Retinal pigment epithelial cell (primary cell): ENCODE results near the gene PARVB.

Experiments used
- DNase-seq: peaks from one replicate; pipeline ENCODE4 v3.0.0-alpha.2; 2010; ENCODE audit warnings: low read depth
- H3K4me3 ChIP-seq: 2 replicates; pipeline ENCODE4 v1.5.1; 2011; ENCODE audit warnings: mild to moderate bottlenecking, low read length, control low read depth, moderate library complexity
- CTCF ChIP-seq: conservative IDR thresholded peaks from 2 replicates; pipeline ENCODE4 v1.5.1; 2011; ENCODE audit warnings: low read depth, low read length, control low read depth, inconsistent platforms

PARVB gene

GRCh38 chr22:44188986-44189630, 165.0 kb downstream of the PARVB start:
- no peak for DNase-seq
- H3K4me3 ChIP-seq, result no peak overlapping the region
- no peak for TF ChIP-seq CTCF

GRCh38 chr22:44190381-44190976, 166.4 kb downstream of the PARVB start:
- TF ChIP-seq CTCF, result no peak
- H3K4me3 ChIP-seq, result no peak overlapping the region
- DNase-seq, result no peak

GRCh38 chr22:44191036-44191454, 166.9 kb downstream of the PARVB start:
- no peak for TF ChIP-seq CTCF
- DNase-seq, result no peak
- H3K4me3 ChIP-seq, result no peak overlapping the region

- no peak for TF ChIP-seq CTCF
- H3K4me3 ChIP-seq, result no peak overlapping the region
- no peak for DNase-seq
Measured at GRCh38 chr22:44192098-44192815, 168.2 kb downstream of the PARVB start.

GRCh38 chr22:44192816-44193534, 168.9 kb downstream of the PARVB start:
- no peak for TF ChIP-seq CTCF
- H3K4me3 ChIP-seq, result no peak overlapping the region
- no peak for DNase-seq

- H3K4me3 ChIP-seq, result no peak overlapping the region
- TF ChIP-seq CTCF, result no peak
- no peak for DNase-seq
Measured at GRCh38 chr22:44193535-44193891, 169.4 kb downstream of the PARVB start.
